Glomerular visceral epithelial cell (primary cell): ENCODE results near the gene CYGB.

Source experiments
- DNase-seq: peaks from one replicate; pipeline ENCODE4 v3.0.0-alpha.2; 2016; ENCODE audit errors: extremely low spot score

The CYGB gene

GRCh38 chr17:76550712-76551615 lies 13.5 kb upstream of the CYGB start:
- DNase-seq = peak; percentile 39

- DNase-seq = no peak
These were observed 12.0 kb upstream of the CYGB start for GRCh38 chr17:76549539-76549938.

GRCh38 chr17:76549215-76549518 lies 11.7 kb upstream of the CYGB start:
- DNase-seq = no peak

GRCh38 chr17:76548378-76549214 lies 11.1 kb upstream of the CYGB start:
- no peak for DNase-seq

GRCh38 chr17:76547642-76548202 lies 10.2 kb upstream of the CYGB start:
- no peak for DNase-seq

GRCh38 chr17:76547183-76547641 lies 9.7 kb upstream of the CYGB start:
- peak; percentile 65 for DNase-seq

- DNase-seq = peak; percentile 87
These were observed 9.2 kb upstream of the CYGB start for GRCh38 chr17:76546556-76547182.

GRCh38 chr17:76545918-76546555 lies 8.5 kb upstream of the CYGB start:
- no peak for DNase-seq

GRCh38 chr17:76544546-76545365 lies 7.2 kb upstream of the CYGB start:
- DNase-seq = no peak

GRCh38 chr17:76543826-76544545 lies 6.5 kb upstream of the CYGB start:
- no peak for DNase-seq

- no peak for DNase-seq
These were observed 5.9 kb upstream of the CYGB start for GRCh38 chr17:76543482-76543825.

GRCh38 chr17:76542984-76543383 lies 5.5 kb upstream of the CYGB start:
- no peak for DNase-seq

GRCh38 chr17:76542566-76542971 lies 5.1 kb upstream of the CYGB start:
- DNase-seq = no peak

- no peak for DNase-seq
These were observed 4.4 kb upstream of the CYGB start for GRCh38 chr17:76541739-76542454.

GRCh38 chr17:76540381-76541300 lies 3.1 kb upstream of the CYGB start:
- DNase-seq = peak; percentile 96

- DNase-seq = no peak
These were observed 2.2 kb upstream of the CYGB start, which contains the start of gene PRCD for GRCh38 chr17:76539631-76540271. Gene PRCD (plus strand): TSS chr17:76540044. CDS start chr17:76540142, 98 bp downstream.

- no peak for DNase-seq
These were observed 1.5 kb upstream of the CYGB start for GRCh38 chr17:76538941-76539570.
